H9 (cell line): ENCODE measurements around the gene ASIC4. TPM values are rescaled to one million over a fixed set of nuclear protein-coding genes. Genes with fewer than 3 reads are reported as not detected.

Experiments used
- DNase-seq: peaks from one replicate; pipeline ENCODE4 v3.0.0-alpha.2; 2017
- H2AFZ ChIP-seq: one replicate; pipeline ENCODE4 v1.6.1; 2013; ENCODE audit warnings: mild to moderate bottlenecking, low read length, control low read depth, moderate library complexity
- H2AK5ac ChIP-seq: 2 replicates; pipeline ENCODE4 v1.6.1; 2013; ENCODE audit warnings: low read length, control low read depth, mixed read lengths; ENCODE audit not compliant: insufficient read length
- H2BK120ac ChIP-seq: one replicate; pipeline ENCODE4 v1.6.1; 2013; ENCODE audit warnings: low read depth, mild to moderate bottlenecking, low read length, control low read depth, inconsistent platforms; ENCODE audit not compliant: poor library complexity, severe bottlenecking
- H2BK12ac ChIP-seq: 2 replicates; pipeline ENCODE4 v1.6.1; 2013; ENCODE audit warnings: low read length, control low read depth, mixed read lengths, low read depth; ENCODE audit not compliant: insufficient read length
- H2BK15ac ChIP-seq: 2 replicates; pipeline ENCODE4 v1.6.1; 2013; ENCODE audit warnings: low read depth, low read length, control low read depth
- H2BK20ac ChIP-seq: one replicate; pipeline ENCODE4 v1.6.1; 2013; ENCODE audit warnings: low read depth, mild to moderate bottlenecking, low read length, control low read depth, inconsistent platforms; ENCODE audit not compliant: poor library complexity, severe bottlenecking
- H2BK5ac ChIP-seq: 2 replicates; pipeline ENCODE4 v1.6.1; 2013; ENCODE audit warnings: low read length, control low read depth, mixed read lengths; ENCODE audit not compliant: insufficient read length
- H3K14ac ChIP-seq: 2 replicates; pipeline ENCODE4 v1.6.1; 2013; ENCODE audit warnings: low read length, control low read depth; ENCODE audit not compliant: insufficient read depth
- H3K18ac ChIP-seq: 2 replicates; pipeline ENCODE4 v1.6.1; 2013; ENCODE audit warnings: low read depth, mild to moderate bottlenecking, mixed read lengths, low read length, control low read depth; ENCODE audit not compliant: insufficient read length
- H3K23ac ChIP-seq: 2 replicates; pipeline ENCODE4 v1.6.1; 2013; ENCODE audit warnings: low read length, control low read depth, mixed read lengths, low read depth; ENCODE audit not compliant: insufficient read length
- H3K23me2 ChIP-seq: 2 replicates; pipeline ENCODE4 v1.6.1; 2013; ENCODE audit warnings: low read depth, mild to moderate bottlenecking, mixed read lengths, low read length, control low read depth; ENCODE audit not compliant: insufficient read length, poor library complexity, severe bottlenecking
- H3K27ac ChIP-seq: 2 replicates; pipeline ENCODE4 v1.5.1; 2013; ENCODE audit warnings: low read length, control low read depth, mixed read lengths, low read depth; ENCODE audit not compliant: insufficient read length
- H3K27me3 ChIP-seq: 2 replicates; pipeline ENCODE4 v1.6.1; 2013; ENCODE audit warnings: low read length, control low read depth, inconsistent platforms; ENCODE audit not compliant: insufficient read depth
- H3K4ac ChIP-seq: 2 replicates; pipeline ENCODE4 v1.6.1; 2013; ENCODE audit warnings: low read depth, mild to moderate bottlenecking, control low read depth, inconsistent platforms, low read length, moderate library complexity
- H3K4me1 ChIP-seq: 2 replicates; pipeline ENCODE4 v1.6.1; 2013; ENCODE audit warnings: low read length, control low read depth, inconsistent platforms; ENCODE audit not compliant: insufficient read depth
- H3K4me2 ChIP-seq: 2 replicates; pipeline ENCODE4 v1.6.1; 2013; ENCODE audit warnings: low read length, control low read depth, mixed read lengths; ENCODE audit not compliant: insufficient read length, insufficient read depth
- H3K56ac ChIP-seq: 2 replicates; pipeline ENCODE4 v1.6.1; 2013; ENCODE audit warnings: low read depth, mild to moderate bottlenecking, mixed read lengths, low read length, control low read depth; ENCODE audit not compliant: insufficient read length
- H3K79me1 ChIP-seq: 2 replicates; pipeline ENCODE4 v1.6.1; 2013; ENCODE audit warnings: low read depth, mild to moderate bottlenecking, moderate library complexity, low read length, control low read depth, inconsistent platforms; ENCODE audit not compliant: insufficient read depth, poor library complexity, severe bottlenecking
- H3K79me2 ChIP-seq: 2 replicates; pipeline ENCODE4 v1.6.1; 2013; ENCODE audit warnings: low read length, control low read depth, inconsistent platforms; ENCODE audit not compliant: insufficient read depth
- H3K9ac ChIP-seq: 2 replicates; pipeline ENCODE4 v1.6.1; 2013; ENCODE audit warnings: low read length, control low read depth, mixed read lengths; ENCODE audit not compliant: insufficient read length; ENCODE audit errors: extremely low read depth
- H3K9me3 ChIP-seq: one replicate; pipeline ENCODE4 v1.6.1; 2013; ENCODE audit warnings: low read depth, low read length, inconsistent platforms; ENCODE audit not compliant: control insufficient read depth
- H3T11ph ChIP-seq: one replicate; pipeline ENCODE4 v1.6.1; 2013; ENCODE audit warnings: mild to moderate bottlenecking, low read length, control low read depth, inconsistent platforms
- H4K20me1 ChIP-seq: one replicate; pipeline ENCODE4 v1.6.1; 2013; ENCODE audit not compliant: control insufficient read depth, insufficient read length, insufficient read depth
- H4K5ac ChIP-seq: 2 replicates; pipeline ENCODE4 v1.6.1; 2013; ENCODE audit warnings: low read depth, mild to moderate bottlenecking, mixed read lengths, low read length, control low read depth; ENCODE audit not compliant: insufficient read length
- H4K8ac ChIP-seq: replicated peaks from 2 replicates; pipeline ENCODE4 v1.6.1; 2013; ENCODE audit warnings: low read length, control low read depth, mixed read lengths, low read depth; ENCODE audit not compliant: insufficient read length
- H4K91ac ChIP-seq: 2 replicates; pipeline ENCODE4 v1.6.1; 2013; ENCODE audit warnings: low read depth, mild to moderate bottlenecking, moderate library complexity, mixed read lengths, low read length, control low read depth; ENCODE audit not compliant: insufficient read length
- H3K27ac Mint-ChIP-seq, 3 experiments: 2 replicates in 2 of 3; 3 replicates in 1 of 3; pipeline ENCODE4 v1.8.0; 2020 to 2021; ENCODE audit warnings: mixed read lengths in 3 of 3, mild to moderate bottlenecking in 1 of 3, moderate library complexity in 1 of 3
- H3K27me3 Mint-ChIP-seq: 2 replicates; pipeline ENCODE4 v1.8.0; 2021; ENCODE audit warnings: low read depth, mild to moderate bottlenecking, moderate library complexity, mixed read lengths
- H3K36me3 Mint-ChIP-seq, 3 experiments: 2 replicates in 2 of 3; 3 replicates in 1 of 3; pipeline ENCODE4 v1.8.0; 2020 to 2021; ENCODE audit warnings: low read depth in 3 of 3, mixed read lengths in 3 of 3; ENCODE audit not compliant: insufficient read depth in 1 of 3
- H3K4me1 Mint-ChIP-seq, 2 experiments: 2 replicates each; pipeline ENCODE4 v1.8.0; 2020; ENCODE audit warnings: mixed read lengths in 2 of 2
- H3K4me3 Mint-ChIP-seq, 2 experiments: 2 replicates in 1 of 2; 3 replicates in 1 of 2; pipeline ENCODE4 v1.8.0; 2020 to 2021; ENCODE audit warnings: mild to moderate bottlenecking in 2 of 2, mixed read lengths in 2 of 2, moderate library complexity in 1 of 2
- H3K9me3 Mint-ChIP-seq, 2 experiments: 2 replicates in 1 of 2; 3 replicates in 1 of 2; pipeline ENCODE4 v1.8.0; 2020; ENCODE audit warnings: mild to moderate bottlenecking in 2 of 2, mixed read lengths in 2 of 2, moderate library complexity in 1 of 2
- CTCF ChIP-seq: fragments of 200-600 bp; sonication (generic); conservative IDR thresholded peaks from 3 replicates; pipeline ENCODE4 v1.8.0; 2021; ENCODE audit warnings: antibody characterized with exemption, mild to moderate bottlenecking
- WGBS: extraction: QIAGEN DNeasy Blood & Tissue Kit; methylation state at CpG from one replicate; pipeline ENCODE4 v1.1.7; 2013; ENCODE audit warnings: missing lambda C conversion rate, low lambda C conversion rate, mixed read lengths; ENCODE audit not compliant: insufficient read length; ENCODE audit errors: extremely low coverage; 5-methylcytosine and 5-hydroxymethylcytosine counted together
- total RNA-seq: library from RNA; stranded (reverse); gene quantifications from 2 replicates; pipeline ENCODE4 v1.2.1, GENCODE V29; 2021

Gene ASIC4
- total RNA-seq, 1 experiment from 2014 or later = 0.37 TPM

GRCh38 chr2:219468410-219469185 is 45.7 kb upstream of the ASIC4 start:
- Mint-ChIP-seq H3K36me3 (peaks cover 0 to 8% (median 0%) of the 10 kb centered on the region in 3 experiments; a peak in 4 of 7 replicates), H3K4me1 (no peaks in the 10 kb centered on the region), H3K9me3 (no peaks in the 10 kb centered on the region; a peak in 1 of 5 replicates), H3K27ac (peak overlapping the region in 1 of 3 experiments; percentile 62; a peak in 1 of 7 replicates), H3K27me3 (peaks cover 5% of the 10 kb centered on the region; the same call in 1 of the 2 replicates), H3K4me3 (no peak overlapping the region)
- Histone ChIP-seq H3K23ac (no peak overlapping the region), H3K23me2 (no peaks in the 10 kb centered on the region), H3K27ac (no peak overlapping the region), H4K20me1 (no peaks in the 10 kb centered on the region), H3K56ac (no peak overlapping the region), H3K9ac (no peak overlapping the region), H3K4me1 (no peaks in the 10 kb centered on the region), H2BK20ac (no peak overlapping the region), H3T11ph (no peak overlapping the region), H3K79me1 (no peaks in the 10 kb centered on the region), H2BK15ac (no peak overlapping the region), H2AK5ac (no peak overlapping the region), H2BK12ac (no peak overlapping the region), H3K4ac (no peak overlapping the region), H2BK5ac (no peak overlapping the region), H4K5ac (no peak overlapping the region), H3K27me3 (no peaks in the 10 kb centered on the region), H3K18ac (no peak overlapping the region), H2BK120ac (no peak overlapping the region), H3K9me3 (no peaks in the 10 kb centered on the region), H2AFZ (no peak overlapping the region), H4K91ac (no peak overlapping the region), H3K4me2 (no peak overlapping the region), H3K79me2 (no peaks in the 10 kb centered on the region), H4K8ac (no peak overlapping the region), H3K14ac (no peak overlapping the region)
- no CpG with 5 or more reads among the region's 23 CpGs for WGBS
- no peak for DNase-seq
- TF ChIP-seq CTCF = no peak
